Measurements from ENCODE around the gene NME1. TPM values are rescaled to one million over a fixed set of nuclear protein-coding genes. Genes with fewer than 3 reads are reported as not detected.

NME1 gene
- total RNA-seq, 1 experiment from 2014 or later: 220 TPM

DNA sequence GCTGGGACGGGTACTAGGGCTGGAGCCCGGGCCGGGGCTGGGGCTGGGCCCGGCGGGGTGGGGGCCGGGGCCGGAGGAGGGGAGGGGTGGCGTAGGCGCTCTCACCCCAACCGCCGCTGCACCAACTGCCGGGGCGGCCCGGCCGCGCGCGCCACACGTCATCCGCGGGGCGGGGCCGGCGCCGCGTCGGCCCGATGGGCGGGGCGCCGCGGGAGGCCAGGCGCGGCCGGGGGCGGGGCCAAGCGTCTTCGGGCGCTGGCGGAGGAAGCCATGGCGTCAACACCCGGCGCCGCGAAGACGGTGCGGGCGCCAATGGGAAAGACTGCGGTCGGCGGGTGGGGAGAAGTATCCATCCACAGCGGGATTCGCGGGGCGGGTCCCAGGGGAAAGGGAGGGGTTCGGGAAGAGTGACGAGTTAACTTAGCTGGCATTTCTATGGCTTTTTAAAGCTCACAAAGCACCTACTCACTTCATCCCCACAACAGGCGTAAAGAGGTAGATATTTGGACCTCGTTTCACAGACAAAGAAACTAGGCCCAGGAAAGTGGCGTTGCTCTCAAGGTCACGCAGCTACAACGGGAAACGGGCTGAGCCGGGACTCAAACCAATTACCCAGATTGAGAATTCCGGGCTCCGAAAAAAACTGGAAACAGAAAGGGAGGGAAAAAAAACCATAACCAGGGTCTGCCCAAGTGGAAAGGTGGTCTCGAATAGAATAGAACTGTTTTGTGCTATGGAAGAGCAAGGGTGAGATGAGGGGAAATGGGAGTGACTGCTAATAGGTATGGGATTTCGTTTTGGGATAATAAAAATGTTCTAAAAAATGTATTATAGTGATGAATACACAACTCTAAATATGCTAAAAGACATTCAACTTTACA is 32.4 kb upstream of the NME1 start, which contains the start of gene SPAG9:
SPAG9 (minus strand) TSS at position 130 of the 881 bp plus-strand sequence. CDS start 212 bp downstream, outside the sequence.
- Histone ChIP-seq H2AFZ (ENCODE audit: low read length) (peak within 1 kb of the TSS; percentile 89), H4K20me1 (ENCODE audit: control insufficient read depth, insufficient read depth, insufficient read length) (no peaks in the 10 kb centered on the region), H3T11ph (ENCODE audit: low read length) (peak within 1 kb of the TSS; percentile 88), H3K79me1 (ENCODE audit: insufficient read depth, low read depth, low read length, poor library complexity, severe bottlenecking) (no peaks in the 10 kb centered on the region), H3K23ac (ENCODE audit: insufficient read length, low read depth, low read length) (no peak within 1 kb of the TSS), H3K27ac (ENCODE audit: insufficient read length, low read depth, low read length) (peak within 1 kb of the TSS; percentile 98), H3K4me1 (ENCODE audit: insufficient read depth, low read length) (no peaks in the 10 kb centered on the region), H4K8ac (replicated peaks; ENCODE audit: insufficient read length, low read depth, low read length) (peak within 1 kb of the TSS; percentile 93), H3K14ac (ENCODE audit: insufficient read depth, low read length) (peak within 1 kb of the TSS; percentile 96), H3K4me2 (ENCODE audit: insufficient read depth, insufficient read length, low read length) (peak within 1 kb of the TSS; percentile 93), H3K4ac (ENCODE audit: low read depth, low read length) (no peak within 1 kb of the TSS), H4K91ac (ENCODE audit: insufficient read length, low read depth, low read length) (no peak within 1 kb of the TSS), H3K23me2 (ENCODE audit: insufficient read length, low read depth, low read length, poor library complexity, severe bottlenecking) (peaks cover 13% of the 10 kb centered on the region), H3K79me2 (ENCODE audit: insufficient read depth, low read length) (peaks cover 13% of the 10 kb centered on the region), H3K56ac (ENCODE audit: insufficient read length, low read depth, low read length) (no peak within 1 kb of the TSS), H4K5ac (ENCODE audit: insufficient read length, low read depth, low read length) (peak within 1 kb of the TSS; percentile 83), H2BK20ac (ENCODE audit: low read depth, low read length, poor library complexity, severe bottlenecking) (no peak within 1 kb of the TSS), H2BK5ac (ENCODE audit: insufficient read length, low read length) (peak within 1 kb of the TSS; percentile 94), H3K18ac (ENCODE audit: insufficient read length, low read depth, low read length) (peak within 1 kb of the TSS; percentile 96), H3K9ac (ENCODE audit: extremely low read depth, insufficient read length, low read length) (peak within 1 kb of the TSS; percentile 99), H2BK15ac (ENCODE audit: low read depth, low read length) (no peak within 1 kb of the TSS), H2BK120ac (ENCODE audit: low read depth, low read length, poor library complexity, severe bottlenecking) (peak within 1 kb of the TSS; percentile 3), H3K27me3 (ENCODE audit: insufficient read depth, low read length) (no peaks in the 10 kb centered on the region), H2BK12ac (ENCODE audit: insufficient read length, low read depth, low read length) (peak within 1 kb of the TSS; percentile 69), H3K9me3 (ENCODE audit: control insufficient read depth, low read depth, low read length) (no peaks in the 10 kb centered on the region), H2AK5ac (ENCODE audit: insufficient read length, low read length) (no peak within 1 kb of the TSS)
- WGBS (ENCODE audit: extremely low coverage, insufficient read length, low lambda C conversion rate): no CpG with 5 or more reads among the region's 68 CpGs
- Mint-ChIP-seq H3K36me3 (ENCODE audit: insufficient read depth in 1 of 3, low read depth in 3 of 3) (no peaks in the 10 kb centered on the region), H3K27ac (peak within 1 kb of the TSS; percentile 97 to 100 (median 99)), H3K27me3 (ENCODE audit: low read depth) (no peaks in the 10 kb centered on the region), H3K4me1 (peaks cover 25% of the 10 kb centered on the region in 2 experiments), H3K9me3 (no peaks in the 10 kb centered on the region), H3K4me3 (peak within 1 kb of the TSS; percentile 95 to 99)
- DNase-seq: peak; percentile 98
- TF ChIP-seq, protein P1, sequence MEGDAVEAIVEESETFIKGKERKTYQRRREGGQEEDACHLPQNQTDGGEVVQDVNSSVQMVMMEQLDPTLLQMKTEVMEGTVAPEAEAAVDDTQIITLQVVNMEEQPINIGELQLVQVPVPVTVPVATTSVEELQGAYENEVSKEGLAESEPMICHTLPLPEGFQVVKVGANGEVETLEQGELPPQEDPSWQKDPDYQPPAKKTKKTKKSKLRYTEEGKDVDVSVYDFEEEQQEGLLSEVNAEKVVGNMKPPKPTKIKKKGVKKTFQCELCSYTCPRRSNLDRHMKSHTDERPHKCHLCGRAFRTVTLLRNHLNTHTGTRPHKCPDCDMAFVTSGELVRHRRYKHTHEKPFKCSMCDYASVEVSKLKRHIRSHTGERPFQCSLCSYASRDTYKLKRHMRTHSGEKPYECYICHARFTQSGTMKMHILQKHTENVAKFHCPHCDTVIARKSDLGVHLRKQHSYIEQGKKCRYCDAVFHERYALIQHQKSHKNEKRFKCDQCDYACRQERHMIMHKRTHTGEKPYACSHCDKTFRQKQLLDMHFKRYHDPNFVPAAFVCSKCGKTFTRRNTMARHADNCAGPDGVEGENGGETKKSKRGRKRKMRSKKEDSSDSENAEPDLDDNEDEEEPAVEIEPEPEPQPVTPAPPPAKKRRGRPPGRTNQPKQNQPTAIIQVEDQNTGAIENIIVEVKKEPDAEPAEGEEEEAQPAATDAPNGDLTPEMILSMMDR (conservative IDR thresholded peaks at IDR 0.05): no peak

All from H9 (cell line).